ENCODE data around the gene AATK.

The AATK gene

GRCh38 chr17:81171941-81172340 is 5.9 kb upstream of the AATK start:
- Histone ChIP-seq H3K4me1 (ENCODE audit: control insufficient read depth in 2 of 2, insufficient read depth in 2 of 2, low read length in 2 of 2) (no peaks in the 10 kb centered on the region), H3K9ac (ENCODE audit: low read depth in 1 of 2, low read length in 2 of 2) (no peak overlapping the region), H3K4me3 (ENCODE audit: low read length in 2 of 2) (no peak overlapping the region), H3K9me3 (ENCODE audit: control insufficient read depth in 2 of 2, low read length in 2 of 2) (no peaks in the 10 kb centered on the region), H3K27me3 (ENCODE audit: control insufficient read depth in 2 of 2, insufficient read depth in 2 of 2, low read length in 2 of 2) (peaks cover 0 to 4% of the 10 kb centered on the region in 2 donors), H3K27ac (ENCODE audit: low read depth in 2 of 2, low read length in 2 of 2) (no peak overlapping the region), H3K36me3 (ENCODE audit: control insufficient read depth in 2 of 2, insufficient read depth in 2 of 2, low read length in 2 of 2) (no peaks in the 10 kb centered on the region)

GRCh38 chr17:81170727-81171494 is 4.9 kb upstream of the AATK start:
- no peaks in the 10 kb centered on the region for H3K36me3 ChIP-seq (ENCODE audit: control insufficient read depth in 2 of 2, insufficient read depth in 2 of 2, low read length in 2 of 2)
- peaks cover 0 to 9% of the 10 kb centered on the region in 2 donors for H3K27me3 ChIP-seq (ENCODE audit: control insufficient read depth in 2 of 2, insufficient read depth in 2 of 2, low read length in 2 of 2)
- H3K4me3 ChIP-seq (ENCODE audit: low read length in 2 of 2), result no peak overlapping the region
- H3K9ac ChIP-seq (ENCODE audit: low read depth in 1 of 2, low read length in 2 of 2), result no peak overlapping the region
- H3K27ac ChIP-seq (ENCODE audit: low read depth in 2 of 2, low read length in 2 of 2), result no peak overlapping the region
- H3K9me3 ChIP-seq (ENCODE audit: control insufficient read depth in 2 of 2, low read length in 2 of 2), result no peaks in the 10 kb centered on the region
- H3K4me1 ChIP-seq (ENCODE audit: control insufficient read depth in 2 of 2, insufficient read depth in 2 of 2, low read length in 2 of 2), result no peaks in the 10 kb centered on the region

GRCh38 chr17:81169870-81170309 is 3.9 kb upstream of the AATK start:
- H3K27me3 ChIP-seq (ENCODE audit: control insufficient read depth in 2 of 2, insufficient read depth in 2 of 2, low read length in 2 of 2), result peaks cover 2 to 18% of the 10 kb centered on the region in 2 donors
- no peaks in the 10 kb centered on the region for H3K36me3 ChIP-seq (ENCODE audit: control insufficient read depth in 2 of 2, insufficient read depth in 2 of 2, low read length in 2 of 2)
- no peak overlapping the region for H3K27ac ChIP-seq (ENCODE audit: low read depth in 2 of 2, low read length in 2 of 2)
- H3K9me3 ChIP-seq (ENCODE audit: control insufficient read depth in 2 of 2, low read length in 2 of 2), result no peaks in the 10 kb centered on the region
- peaks cover 0 to 3% of the 10 kb centered on the region in 2 donors for H3K4me1 ChIP-seq (ENCODE audit: control insufficient read depth in 2 of 2, insufficient read depth in 2 of 2, low read length in 2 of 2)
- no peak overlapping the region for H3K4me3 ChIP-seq (ENCODE audit: low read length in 2 of 2)
- no peak overlapping the region for H3K9ac ChIP-seq (ENCODE audit: low read depth in 1 of 2, low read length in 2 of 2)

- H3K9ac ChIP-seq (ENCODE audit: low read depth in 1 of 2, low read length in 2 of 2), result no peak overlapping the region
- peaks cover 0 to 3% of the 10 kb centered on the region in 2 donors for H3K4me1 ChIP-seq (ENCODE audit: control insufficient read depth in 2 of 2, insufficient read depth in 2 of 2, low read length in 2 of 2)
- no peaks in the 10 kb centered on the region for H3K36me3 ChIP-seq (ENCODE audit: control insufficient read depth in 2 of 2, insufficient read depth in 2 of 2, low read length in 2 of 2)
- H3K27ac ChIP-seq (ENCODE audit: low read depth in 2 of 2, low read length in 2 of 2), result no peak overlapping the region
- peaks cover 6 to 20% of the 10 kb centered on the region in 2 donors for H3K27me3 ChIP-seq (ENCODE audit: control insufficient read depth in 2 of 2, insufficient read depth in 2 of 2, low read length in 2 of 2)
- no peak overlapping the region for H3K4me3 ChIP-seq (ENCODE audit: low read length in 2 of 2)
- H3K9me3 ChIP-seq (ENCODE audit: control insufficient read depth in 2 of 2, low read length in 2 of 2), result no peaks in the 10 kb centered on the region
These were observed 1.6 kb upstream of the AATK start for GRCh38 chr17:81167638-81168037.

GRCh38 chr17:81167194-81167524 is 1.1 kb upstream of the AATK start:
- Histone ChIP-seq H3K27ac (ENCODE audit: low read depth in 2 of 2, low read length in 2 of 2) (no peak overlapping the region), H3K4me3 (ENCODE audit: low read length in 2 of 2) (no peak overlapping the region), H3K4me1 (ENCODE audit: control insufficient read depth in 2 of 2, insufficient read depth in 2 of 2, low read length in 2 of 2) (peaks cover 0 to 3% of the 10 kb centered on the region in 2 donors), H3K27me3 (ENCODE audit: control insufficient read depth in 2 of 2, insufficient read depth in 2 of 2, low read length in 2 of 2) (peaks cover 6 to 20% of the 10 kb centered on the region in 2 donors), H3K9me3 (ENCODE audit: control insufficient read depth in 2 of 2, low read length in 2 of 2) (no peaks in the 10 kb centered on the region), H3K36me3 (ENCODE audit: control insufficient read depth in 2 of 2, insufficient read depth in 2 of 2, low read length in 2 of 2) (no peaks in the 10 kb centered on the region), H3K9ac (ENCODE audit: low read depth in 1 of 2, low read length in 2 of 2) (no peak overlapping the region)

- H3K9ac ChIP-seq (ENCODE audit: low read depth in 1 of 2, low read length in 2 of 2), result no peak within 1 kb of the TSS
- peaks cover 6 to 20% of the 10 kb centered on the region in 2 donors for H3K27me3 ChIP-seq (ENCODE audit: control insufficient read depth in 2 of 2, insufficient read depth in 2 of 2, low read length in 2 of 2)
- H3K4me3 ChIP-seq (ENCODE audit: low read length in 2 of 2), result peak within 1 kb of the TSS in 1 of 2 donors; percentile 41
- peaks cover 0 to 3% of the 10 kb centered on the region in 2 donors for H3K4me1 ChIP-seq (ENCODE audit: control insufficient read depth in 2 of 2, insufficient read depth in 2 of 2, low read length in 2 of 2)
- H3K27ac ChIP-seq (ENCODE audit: low read depth in 2 of 2, low read length in 2 of 2), result no peak within 1 kb of the TSS
- H3K9me3 ChIP-seq (ENCODE audit: control insufficient read depth in 2 of 2, low read length in 2 of 2), result no peaks in the 10 kb centered on the region
- no peaks in the 10 kb centered on the region for H3K36me3 ChIP-seq (ENCODE audit: control insufficient read depth in 2 of 2, insufficient read depth in 2 of 2, low read length in 2 of 2)
These were observed 582 bp downstream of the AATK start, which contains the start of gene PVALEF for GRCh38 chr17:81165246-81166032. TSS of gene PVALEF (plus strand) at chr17:81165507. CDS start at chr17:81181227, 15,720 bp downstream.

- H3K9me3 ChIP-seq (ENCODE audit: control insufficient read depth in 2 of 2, low read length in 2 of 2), result no peaks in the 10 kb centered on the region
- peaks cover 0 to 3% of the 10 kb centered on the region in 2 donors for H3K4me1 ChIP-seq (ENCODE audit: control insufficient read depth in 2 of 2, insufficient read depth in 2 of 2, low read length in 2 of 2)
- H3K27ac ChIP-seq (ENCODE audit: low read depth in 2 of 2, low read length in 2 of 2), result no peak overlapping the region
- no peaks in the 10 kb centered on the region for H3K36me3 ChIP-seq (ENCODE audit: control insufficient read depth in 2 of 2, insufficient read depth in 2 of 2, low read length in 2 of 2)
- H3K4me3 ChIP-seq (ENCODE audit: low read length in 2 of 2), result no peak overlapping the region
- H3K27me3 ChIP-seq (ENCODE audit: control insufficient read depth in 2 of 2, insufficient read depth in 2 of 2, low read length in 2 of 2), result peaks cover 6 to 20% of the 10 kb centered on the region in 2 donors
- H3K9ac ChIP-seq (ENCODE audit: low read depth in 1 of 2, low read length in 2 of 2), result no peak overlapping the region
These were observed 1.4 kb downstream of the AATK start for GRCh38 chr17:81164371-81165245.

- Histone ChIP-seq H3K9me3 (ENCODE audit: control insufficient read depth in 2 of 2, low read length in 2 of 2) (no peaks in the 10 kb centered on the region), H3K27me3 (ENCODE audit: control insufficient read depth in 2 of 2, insufficient read depth in 2 of 2, low read length in 2 of 2) (peaks cover 6 to 20% of the 10 kb centered on the region in 2 donors), H3K27ac (ENCODE audit: low read depth in 2 of 2, low read length in 2 of 2) (no peak overlapping the region), H3K4me1 (ENCODE audit: control insufficient read depth in 2 of 2, insufficient read depth in 2 of 2, low read length in 2 of 2) (peaks cover 0 to 3% of the 10 kb centered on the region in 2 donors), H3K36me3 (ENCODE audit: control insufficient read depth in 2 of 2, insufficient read depth in 2 of 2, low read length in 2 of 2) (no peaks in the 10 kb centered on the region), H3K9ac (ENCODE audit: low read depth in 1 of 2, low read length in 2 of 2) (no peak overlapping the region), H3K4me3 (ENCODE audit: low read length in 2 of 2) (no peak overlapping the region)
These were observed 2.2 kb downstream of the AATK start for GRCh38 chr17:81163703-81164370.

- Histone ChIP-seq H3K36me3 (ENCODE audit: control insufficient read depth in 2 of 2, insufficient read depth in 2 of 2, low read length in 2 of 2) (no peaks in the 10 kb centered on the region), H3K27me3 (ENCODE audit: control insufficient read depth in 2 of 2, insufficient read depth in 2 of 2, low read length in 2 of 2) (peaks cover 6 to 20% of the 10 kb centered on the region in 2 donors), H3K4me1 (ENCODE audit: control insufficient read depth in 2 of 2, insufficient read depth in 2 of 2, low read length in 2 of 2) (peaks cover 0 to 3% of the 10 kb centered on the region in 2 donors), H3K9ac (ENCODE audit: low read depth in 1 of 2, low read length in 2 of 2) (no peak overlapping the region), H3K27ac (ENCODE audit: low read depth in 2 of 2, low read length in 2 of 2) (no peak overlapping the region), H3K4me3 (ENCODE audit: low read length in 2 of 2) (no peak overlapping the region), H3K9me3 (ENCODE audit: control insufficient read depth in 2 of 2, low read length in 2 of 2) (no peaks in the 10 kb centered on the region)
These were observed 2.8 kb downstream of the AATK start for GRCh38 chr17:81163051-81163695.
